ENCODE data around the gene NUTM1. TPM values are rescaled to one million over a fixed set of nuclear protein-coding genes. Genes with fewer than 3 reads are reported as not detected.
"Not testable (repeated sequence)": the region's sequence is repeated elsewhere in the genome, so short reads cannot be mapped to it uniquely, and the experiment has no call there.

Gene NUTM1
- total RNA-seq, 3 donors from 2014 or later: not detected

DNA sequence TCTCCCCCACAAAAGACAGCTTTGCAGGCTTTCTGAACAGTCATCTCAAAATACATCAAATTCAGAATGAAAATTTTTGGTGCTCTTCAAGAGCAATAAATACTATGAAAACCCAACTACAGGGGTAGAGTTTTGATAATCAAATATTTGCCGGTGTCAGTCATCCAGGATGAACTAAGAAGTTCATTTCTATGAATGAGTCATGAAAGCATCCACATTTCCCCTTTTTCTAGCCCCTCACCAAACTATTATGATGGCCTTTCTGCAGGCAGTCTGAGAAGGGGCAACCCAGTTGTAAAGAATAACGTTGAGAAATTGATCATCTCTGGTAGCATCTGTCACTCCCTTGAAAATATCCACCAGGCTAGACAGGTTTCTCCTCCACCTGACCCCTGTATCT, 27.0 kb downstream of the NUTM1 start:
- intact Hi-C loops (cut with DNase I; ENCODE audit: low total_unique reads): no loop called here
- Histone ChIP-seq H3K36me3 (no peaks in the 10 kb centered on the region), H3K27ac (no peak overlapping the region), H3K27me3 (no peaks in the 10 kb centered on the region), H3K9me3 (no peaks in the 10 kb centered on the region), H3K4me1 (peaks cover 0 to 4% of the 10 kb centered on the region in 2 donors), H3K4me3 (no peak overlapping the region)
- TF ChIP-seq POLR2AphosphoS5 (IDR thresholded peaks at IDR 0.05): no peak
- TF ChIP-seq, protein P1, sequence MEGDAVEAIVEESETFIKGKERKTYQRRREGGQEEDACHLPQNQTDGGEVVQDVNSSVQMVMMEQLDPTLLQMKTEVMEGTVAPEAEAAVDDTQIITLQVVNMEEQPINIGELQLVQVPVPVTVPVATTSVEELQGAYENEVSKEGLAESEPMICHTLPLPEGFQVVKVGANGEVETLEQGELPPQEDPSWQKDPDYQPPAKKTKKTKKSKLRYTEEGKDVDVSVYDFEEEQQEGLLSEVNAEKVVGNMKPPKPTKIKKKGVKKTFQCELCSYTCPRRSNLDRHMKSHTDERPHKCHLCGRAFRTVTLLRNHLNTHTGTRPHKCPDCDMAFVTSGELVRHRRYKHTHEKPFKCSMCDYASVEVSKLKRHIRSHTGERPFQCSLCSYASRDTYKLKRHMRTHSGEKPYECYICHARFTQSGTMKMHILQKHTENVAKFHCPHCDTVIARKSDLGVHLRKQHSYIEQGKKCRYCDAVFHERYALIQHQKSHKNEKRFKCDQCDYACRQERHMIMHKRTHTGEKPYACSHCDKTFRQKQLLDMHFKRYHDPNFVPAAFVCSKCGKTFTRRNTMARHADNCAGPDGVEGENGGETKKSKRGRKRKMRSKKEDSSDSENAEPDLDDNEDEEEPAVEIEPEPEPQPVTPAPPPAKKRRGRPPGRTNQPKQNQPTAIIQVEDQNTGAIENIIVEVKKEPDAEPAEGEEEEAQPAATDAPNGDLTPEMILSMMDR (IDR thresholded peaks at IDR 0.05): no peak
- no peak for TF ChIP-seq POLR2A (IDR thresholded peaks at IDR 0.05)
- DNase-seq (ENCODE audit: low spot score in 2 of 2): no peak

DNA sequence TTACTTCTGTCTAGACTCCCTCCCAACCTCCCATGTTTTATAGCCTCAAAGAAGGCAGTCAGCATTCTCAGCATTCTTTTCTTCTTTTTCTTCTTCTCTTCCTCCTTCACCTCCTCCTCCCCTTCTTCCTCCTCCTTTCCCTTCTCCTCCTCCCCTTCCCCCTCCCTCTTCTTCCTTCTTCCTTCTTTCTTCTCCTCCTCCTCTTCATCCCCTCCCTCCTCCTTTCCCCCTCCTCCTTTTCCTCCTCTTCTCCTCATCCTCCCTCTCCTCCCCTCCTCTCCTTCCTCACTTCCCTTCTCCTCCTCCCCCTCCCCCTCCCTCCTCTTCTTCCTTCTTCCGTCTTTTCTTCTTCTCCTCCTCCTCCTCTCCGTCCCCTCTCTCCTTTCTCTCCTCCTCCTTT, 27.5 kb downstream of the NUTM1 start:
- no peaks in the 10 kb centered on the region for H3K27me3 ChIP-seq
- intact Hi-C loops (cut with DNase I; ENCODE audit: low total_unique reads): no loop called here
- no peak for DNase-seq (ENCODE audit: low spot score in 2 of 2)
- H3K4me1 ChIP-seq: peaks cover 0 to 1% of the 10 kb centered on the region in 2 donors
- H3K27ac ChIP-seq: no peak overlapping the region
- TF ChIP-seq, protein P1 (IDR thresholded peaks at IDR 0.05): no peak
- TF ChIP-seq POLR2AphosphoS5 (IDR thresholded peaks at IDR 0.05): no peak
- no peak for TF ChIP-seq POLR2A (IDR thresholded peaks at IDR 0.05)
- H3K36me3 ChIP-seq: no peaks in the 10 kb centered on the region
- no peaks in the 10 kb centered on the region for H3K9me3 ChIP-seq
- no peak overlapping the region for H3K4me3 ChIP-seq

DNA sequence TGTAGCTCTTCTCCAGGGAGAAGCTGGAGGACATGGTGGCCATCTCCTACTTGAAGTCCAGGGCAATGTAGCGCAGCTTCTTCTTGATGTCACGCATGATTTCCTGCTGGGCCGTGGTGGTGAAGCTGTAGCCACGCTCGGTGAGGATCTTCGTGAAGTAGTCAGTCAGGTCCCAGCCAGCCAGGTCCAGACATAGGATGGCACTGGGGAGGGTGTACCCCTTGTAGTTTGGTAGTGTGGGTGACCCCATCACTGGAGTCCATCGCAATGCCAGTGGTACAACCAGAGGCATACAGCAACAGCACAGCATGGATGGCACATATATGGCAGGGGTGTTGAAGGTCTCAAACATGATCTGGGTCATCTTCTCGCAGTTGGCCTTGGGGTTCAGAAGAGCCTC, 30.8 kb downstream of the NUTM1 start:
- Histone ChIP-seq H3K4me1 (no peaks in the 10 kb centered on the region), H3K9me3 (no peaks in the 10 kb centered on the region), H3K4me3 (no peak overlapping the region), H3K27ac (no peak overlapping the region), H3K27me3 (no peaks in the 10 kb centered on the region), H3K36me3 (no peaks in the 10 kb centered on the region)
- intact Hi-C loops (cut with DNase I; ENCODE audit: low total_unique reads): no loop called here
- TF ChIP-seq, protein P1 (IDR thresholded peaks at IDR 0.05): no peak
- TF ChIP-seq POLR2A (IDR thresholded peaks at IDR 0.05): no peak
- no peak for TF ChIP-seq POLR2AphosphoS5 (IDR thresholded peaks at IDR 0.05)
- DNase-seq (ENCODE audit: low spot score in 2 of 2): no peak

DNA sequence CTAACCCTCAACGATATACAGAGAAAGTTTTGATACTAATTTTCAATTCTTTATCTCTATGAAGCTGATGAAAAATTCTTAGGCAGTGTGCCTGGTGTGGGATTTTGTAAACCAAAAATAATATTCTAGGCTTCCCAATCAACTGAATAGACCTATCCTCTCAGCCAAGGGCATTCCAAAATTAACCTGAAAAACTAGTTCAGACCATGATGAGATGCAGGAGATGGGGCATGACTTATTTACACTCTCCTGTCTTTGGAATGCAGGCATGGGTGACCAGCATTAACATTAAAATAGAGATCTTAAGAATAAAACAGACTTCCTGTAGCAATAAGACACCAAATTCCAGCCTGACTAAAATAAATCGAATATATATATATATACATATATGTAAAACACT, 31.7 kb downstream of the NUTM1 start:
- Histone ChIP-seq H3K36me3 (no peaks in the 10 kb centered on the region), H3K9me3 (no peaks in the 10 kb centered on the region), H3K27ac (no peak overlapping the region), H3K4me3 (no peak overlapping the region), H3K4me1 (no peaks in the 10 kb centered on the region), H3K27me3 (no peaks in the 10 kb centered on the region)
- TF ChIP-seq POLR2AphosphoS5 (IDR thresholded peaks at IDR 0.05) (no peak), POLR2A (IDR thresholded peaks at IDR 0.05) (no peak)
- TF ChIP-seq, protein P1 (IDR thresholded peaks at IDR 0.05): no peak
- intact Hi-C loops (cut with DNase I; ENCODE audit: low total_unique reads): no loop called here
- DNase-seq (ENCODE audit: low spot score in 2 of 2): no peak

DNA sequence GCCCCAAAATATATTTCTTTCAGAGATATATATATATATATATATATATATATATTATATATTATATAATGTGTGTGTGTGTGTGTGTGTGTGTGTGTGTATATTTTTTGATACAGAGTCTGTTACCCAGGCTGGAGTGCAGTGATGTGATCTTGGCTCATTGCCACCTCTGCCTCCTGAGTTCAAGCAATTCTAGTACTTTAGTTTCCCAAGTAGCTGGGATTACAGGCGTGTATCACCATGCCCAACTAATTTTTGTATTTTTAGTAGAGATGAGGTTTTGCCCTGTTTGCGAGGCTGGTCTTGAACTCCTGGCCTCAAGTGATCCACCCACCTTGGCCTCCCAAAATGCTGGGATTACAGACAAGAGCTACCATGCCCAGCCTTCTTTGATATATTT, 32.4 kb downstream of the NUTM1 start:
- DNase-seq (ENCODE audit: low spot score in 2 of 2); H3K36me3 ChIP-seq; H3K27ac ChIP-seq; intact Hi-C loops (cut with DNase I; ENCODE audit: low total_unique reads); H3K4me1 ChIP-seq; H3K27me3 ChIP-seq; H3K4me3 ChIP-seq; H3K9me3 ChIP-seq: not testable (repeated sequence)

DNA sequence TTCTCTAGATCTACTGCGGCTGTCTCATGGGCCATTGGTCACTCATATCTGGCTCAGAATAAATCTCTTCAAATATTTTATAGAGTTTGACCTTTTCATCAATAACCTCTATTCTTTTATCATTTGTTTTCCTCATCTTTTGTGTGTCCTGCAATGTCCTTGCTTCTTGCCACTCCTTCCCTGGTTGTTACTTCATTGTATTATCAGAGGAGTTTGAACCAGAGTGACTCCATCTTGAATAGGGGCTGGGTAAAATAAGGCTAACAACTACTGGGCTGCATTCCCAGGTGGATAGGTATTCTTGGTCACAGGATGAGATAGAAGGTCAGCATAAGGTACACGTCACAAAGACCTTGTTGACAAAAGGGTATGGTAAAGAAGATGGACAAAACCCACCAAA, 33.7 kb downstream of the NUTM1 start:
- Histone ChIP-seq H3K9me3 (no peaks in the 10 kb centered on the region), H3K4me1 (no peaks in the 10 kb centered on the region), H3K27ac (no peak overlapping the region), H3K4me3 (no peak overlapping the region), H3K36me3 (no peaks in the 10 kb centered on the region), H3K27me3 (no peaks in the 10 kb centered on the region)
- intact Hi-C loops (cut with DNase I; ENCODE audit: low total_unique reads): no loop called here
- no peak for DNase-seq (ENCODE audit: low spot score in 2 of 2)
- TF ChIP-seq POLR2A (IDR thresholded peaks at IDR 0.05): no peak
- TF ChIP-seq, protein P1 (IDR thresholded peaks at IDR 0.05): no peak
- no peak for TF ChIP-seq POLR2AphosphoS5 (IDR thresholded peaks at IDR 0.05)

DNA sequence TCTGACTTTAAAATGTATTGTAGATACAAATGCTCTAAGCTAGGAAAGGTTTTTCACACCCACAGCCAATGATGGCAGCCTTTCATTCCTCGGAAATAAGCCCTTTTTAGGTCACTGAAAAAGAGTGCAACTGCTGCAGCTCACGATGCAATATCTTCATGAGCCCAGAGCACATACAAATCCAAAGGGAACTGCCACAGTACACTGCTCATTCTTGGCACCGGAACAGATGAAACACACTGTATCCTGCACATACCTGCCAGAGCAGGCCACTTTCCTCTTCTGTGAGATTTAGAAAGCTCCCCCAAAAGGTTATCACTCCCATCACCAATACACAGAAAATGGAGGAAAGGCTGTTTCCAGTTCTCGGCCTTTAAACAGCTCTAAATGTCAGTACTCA, 37.4 kb downstream of the NUTM1 start:
- H3K36me3 ChIP-seq; H3K9me3 ChIP-seq; H3K4me3 ChIP-seq; intact Hi-C loops (cut with DNase I; ENCODE audit: low total_unique reads); H3K4me1 ChIP-seq; DNase-seq (ENCODE audit: low spot score in 2 of 2); H3K27ac ChIP-seq; H3K27me3 ChIP-seq: not testable (repeated sequence)

DNA sequence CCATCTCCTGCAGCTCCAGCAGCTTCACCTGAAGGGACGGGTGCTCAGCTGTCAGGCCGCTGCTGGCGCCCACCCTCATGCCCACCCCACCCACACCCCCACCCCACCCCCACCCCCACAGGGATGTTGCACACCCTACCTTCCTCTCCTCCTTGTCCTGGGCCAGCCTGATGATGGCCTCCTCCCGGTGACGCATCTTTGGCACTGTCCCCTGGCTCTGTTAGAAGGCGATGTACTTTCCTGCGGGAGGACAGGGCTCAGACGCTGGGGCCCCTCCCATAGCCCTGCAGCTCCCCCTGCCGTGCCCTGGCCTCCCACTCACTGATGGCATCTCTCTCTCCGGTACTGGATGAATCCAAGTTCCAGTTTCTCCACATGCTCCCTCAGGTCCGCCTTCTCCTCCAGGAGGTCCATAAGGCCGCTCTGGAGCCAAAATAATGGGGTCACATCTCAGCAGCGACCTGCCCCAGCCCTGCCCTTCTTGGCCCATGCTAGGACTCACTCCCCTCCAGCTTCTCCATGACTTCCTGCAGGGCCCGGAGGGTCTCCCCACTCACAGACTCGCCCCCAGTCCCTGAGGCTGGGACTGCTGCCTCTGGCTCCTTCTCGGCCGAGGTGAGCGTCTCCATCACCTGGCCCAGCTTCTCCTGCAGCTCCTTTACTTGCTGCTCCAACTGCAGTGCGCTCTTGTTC, 38.9 kb downstream of the NUTM1 start:
- H3K4me1 ChIP-seq; H3K9me3 ChIP-seq; H3K27me3 ChIP-seq; DNase-seq (ENCODE audit: low spot score in 2 of 2); intact Hi-C loops (cut with DNase I; ENCODE audit: low total_unique reads); H3K36me3 ChIP-seq; H3K4me3 ChIP-seq; H3K27ac ChIP-seq: not testable (repeated sequence)
